CD4-positive, alpha-beta T cell treated with Interleukin-2 at 100 ng/mL for 4 hours (primary cell): ENCODE results near the gene SAT2.

Experiments
- DNase-seq: peaks from one replicate; pipeline ENCODE4 v3.0.0-alpha.2; 2020; ENCODE audit warnings: low spot score

Gene SAT2

GRCh38 chr17:7590743-7591142, 36.9 kb downstream of the SAT2 start:
- DNase-seq = no peak

GRCh38 chr17:7589891-7590691, 37.5 kb downstream of the SAT2 start, which contains the start of gene SOX15:
SOX15 (minus strand) TSS chr17:7590094; CDS start chr17:7589676, 418 bp downstream.
- DNase-seq = no peak

DNA sequence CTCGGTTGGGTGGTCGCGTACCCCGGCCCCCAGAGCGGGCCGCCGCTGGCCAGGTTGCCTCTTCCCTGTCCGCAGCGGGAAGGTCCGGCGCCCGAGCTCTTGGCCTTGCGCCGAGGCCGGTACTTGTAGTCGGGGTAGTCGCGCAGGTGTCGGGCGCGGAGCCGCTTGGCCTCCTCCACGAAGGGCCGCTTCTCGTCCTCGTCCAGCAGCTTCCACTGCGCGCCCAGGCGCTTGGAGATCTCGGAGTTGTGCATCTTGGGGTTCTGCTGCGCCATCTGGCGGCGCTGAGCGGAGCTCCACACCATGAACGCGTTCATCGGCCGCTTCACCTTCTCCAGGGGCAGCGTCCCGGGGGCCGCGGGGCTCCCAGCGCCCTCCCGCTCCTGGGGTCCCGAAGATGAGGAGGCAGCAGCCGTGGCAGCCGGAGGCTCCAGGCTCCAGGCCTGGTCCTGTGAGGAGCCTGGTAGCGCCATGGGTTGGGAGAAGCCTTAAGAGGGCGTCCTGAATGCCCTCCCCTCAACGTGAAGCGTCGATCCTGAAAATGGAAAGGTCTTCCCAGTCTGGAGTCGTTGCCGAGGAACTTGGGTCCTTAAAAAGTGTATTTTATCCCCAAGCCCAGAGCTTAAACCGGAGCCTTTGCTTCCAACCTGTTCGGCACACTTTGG, 38.3 kb downstream of the SAT2 start:
- DNase-seq = peak; percentile 71

GRCh38 chr17:7588553-7589203, 38.9 kb downstream of the SAT2 start:
- DNase-seq = no peak

DNA sequence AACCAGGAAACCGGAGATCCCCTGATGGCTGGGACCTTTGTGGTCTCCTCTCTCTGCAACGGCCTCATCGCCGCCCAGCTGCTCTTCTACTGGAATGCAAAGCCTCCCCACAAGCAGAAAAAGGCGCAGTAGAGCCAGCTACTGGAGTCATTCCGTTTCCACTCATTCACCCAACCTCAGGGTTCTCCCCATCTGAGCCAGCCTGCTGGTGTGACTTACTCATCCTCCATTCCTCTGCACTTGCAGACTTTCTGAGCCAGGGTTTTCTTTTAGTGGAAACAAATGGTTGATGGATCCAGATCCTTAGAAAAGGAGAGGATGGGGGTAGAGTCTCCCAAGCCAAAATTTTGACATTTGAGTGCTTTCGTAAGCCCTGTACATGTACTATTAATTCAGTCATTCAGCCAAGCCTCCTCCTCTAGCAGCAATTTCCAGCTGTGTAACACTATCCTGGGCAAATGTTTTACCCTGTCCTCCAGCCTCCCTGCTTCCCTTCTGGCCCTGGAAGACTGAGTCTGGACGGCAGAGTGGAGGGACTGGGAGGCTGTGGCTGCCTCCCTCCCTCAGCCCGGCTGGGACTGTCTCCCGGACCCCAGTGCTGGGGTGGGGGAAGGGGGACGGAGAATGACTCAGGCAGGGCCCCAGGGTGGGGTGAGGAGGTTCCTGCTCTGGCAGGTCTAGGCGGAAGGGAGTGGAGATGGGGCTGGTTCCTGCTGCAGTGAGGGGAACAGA, 40.0 kb downstream of the SAT2 start:
- no peak for DNase-seq

DNA sequence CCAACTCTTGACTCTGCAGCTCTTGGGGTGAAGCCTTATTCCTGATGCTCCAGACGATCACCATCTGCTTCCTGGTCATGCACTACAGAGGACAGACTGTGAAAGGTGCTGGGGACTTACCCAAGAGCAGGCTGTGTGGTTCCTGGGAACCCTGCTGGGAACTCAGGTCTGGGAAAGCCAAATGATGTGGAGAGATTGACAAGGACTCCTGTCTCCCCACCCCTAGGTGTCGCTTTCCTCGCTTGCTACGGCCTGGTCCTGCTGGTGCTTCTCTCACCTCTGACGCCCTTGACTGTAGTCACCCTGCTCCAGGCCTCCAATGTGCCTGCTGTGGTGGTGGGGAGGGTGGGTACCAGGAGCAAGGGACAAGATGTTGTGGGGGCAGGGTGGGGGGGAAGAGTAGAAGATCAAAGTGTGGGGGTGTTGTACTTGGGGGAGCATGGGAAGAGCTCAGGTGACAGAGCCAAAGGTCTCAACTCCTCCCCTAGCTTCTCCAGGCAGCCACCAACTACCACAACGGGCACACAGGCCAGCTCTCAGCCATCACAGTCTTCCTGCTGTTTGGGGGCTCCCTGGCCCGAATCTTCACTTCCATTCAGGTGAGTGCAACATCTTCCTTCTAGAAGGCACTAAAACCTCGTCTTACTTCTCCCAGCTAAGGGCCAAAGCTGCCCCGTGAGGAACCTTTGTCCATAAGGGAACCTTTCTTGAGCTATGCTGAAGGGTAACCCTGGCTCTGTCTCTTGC, 40.8 kb downstream of the SAT2 start:
- DNase-seq = no peak

DNA sequence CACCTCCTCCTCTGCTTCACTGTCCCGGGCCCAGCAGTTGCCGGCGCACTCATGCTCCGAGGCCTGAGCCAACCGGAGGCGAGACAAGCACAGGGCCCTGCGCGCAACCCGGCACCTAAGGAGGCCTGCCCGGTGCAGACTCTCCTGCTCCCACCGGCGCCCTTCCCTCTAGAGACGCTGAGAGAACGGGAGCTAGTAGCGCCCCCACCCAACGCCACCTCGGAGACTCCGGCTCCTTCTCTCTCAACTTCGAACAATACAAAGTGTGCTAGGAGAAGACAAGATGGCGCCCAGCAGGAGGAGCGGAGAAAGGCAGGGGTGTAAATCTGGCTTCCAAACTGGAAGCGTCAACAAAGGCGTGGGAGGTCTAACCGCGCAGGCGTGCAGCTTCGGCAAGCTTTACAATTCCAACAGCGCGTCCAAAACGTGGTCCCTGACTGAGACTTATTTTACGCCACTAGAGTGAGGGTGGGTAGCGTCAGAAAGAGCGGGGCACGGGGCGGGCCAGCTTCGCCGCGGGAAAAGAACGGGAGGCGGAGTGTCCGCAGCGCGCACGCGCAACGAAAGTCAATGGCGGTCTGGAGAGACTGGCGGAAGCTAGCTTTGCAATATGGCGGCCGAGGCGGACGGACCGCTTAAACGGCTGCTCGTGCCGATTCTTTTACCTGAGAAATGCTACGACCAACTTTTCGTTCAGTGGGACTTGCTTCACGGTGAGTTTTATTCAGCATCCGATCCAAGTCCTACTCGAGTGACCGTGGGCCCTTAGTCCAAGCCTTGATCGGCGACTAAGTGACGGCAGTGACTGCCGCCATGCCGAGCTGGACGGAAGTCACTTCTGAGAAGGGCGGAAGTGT, 44.1 kb downstream of the SAT2 start, which contains the start of gene MPDU1:
Gene MPDU1, plus strand, starts transcription at position 600 of the 857 bp plus-strand sequence. Its CDS starts 11 bp downstream, at position 611.
- DNase-seq = peak; percentile 96

DNA sequence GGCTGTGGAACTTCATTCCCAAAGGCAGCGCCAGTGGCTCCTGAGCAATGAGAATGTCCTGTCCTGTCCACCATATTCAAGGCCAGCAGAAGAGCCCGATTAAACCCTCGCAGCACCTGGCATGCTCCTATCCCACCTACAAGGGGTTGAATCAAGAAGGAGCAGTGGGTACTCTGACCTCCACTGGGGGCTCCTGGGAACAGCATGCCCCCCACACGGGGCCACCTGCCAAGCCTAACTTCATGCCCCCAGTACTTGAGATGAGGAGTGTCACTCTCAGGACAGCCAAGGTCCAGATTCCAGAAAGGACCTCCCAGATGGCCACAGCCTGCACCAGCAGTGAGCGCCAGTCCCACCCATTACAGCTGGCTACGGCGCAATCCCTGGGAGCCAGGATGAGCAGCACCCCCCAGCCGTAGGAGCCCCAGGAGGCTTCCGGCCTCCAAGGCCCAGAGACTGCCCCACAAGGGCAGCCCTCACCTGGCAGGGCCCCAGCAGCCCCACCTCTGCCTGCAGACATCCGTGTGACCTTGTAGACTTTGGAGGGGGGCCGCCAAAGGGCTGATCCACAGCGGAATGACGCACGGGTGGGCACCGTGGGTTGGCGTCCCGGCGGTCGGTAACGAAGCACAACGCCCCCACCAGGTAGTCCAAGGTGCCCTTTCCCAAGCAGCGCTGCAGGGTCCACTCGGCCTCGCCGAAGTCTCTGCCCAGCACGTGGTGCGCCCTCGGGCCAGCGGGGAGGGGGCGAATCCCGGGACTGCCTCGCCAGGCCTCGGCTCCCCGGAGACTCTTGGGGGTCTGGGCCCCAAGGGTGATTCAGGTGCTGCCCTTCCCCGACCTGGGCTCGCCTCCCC, 45.0 kb downstream of the SAT2 start:
- DNase-seq = no peak

GRCh38 chr17:7580604-7581575, 46.7 kb downstream of the SAT2 start:
- no peak for DNase-seq

DNA sequence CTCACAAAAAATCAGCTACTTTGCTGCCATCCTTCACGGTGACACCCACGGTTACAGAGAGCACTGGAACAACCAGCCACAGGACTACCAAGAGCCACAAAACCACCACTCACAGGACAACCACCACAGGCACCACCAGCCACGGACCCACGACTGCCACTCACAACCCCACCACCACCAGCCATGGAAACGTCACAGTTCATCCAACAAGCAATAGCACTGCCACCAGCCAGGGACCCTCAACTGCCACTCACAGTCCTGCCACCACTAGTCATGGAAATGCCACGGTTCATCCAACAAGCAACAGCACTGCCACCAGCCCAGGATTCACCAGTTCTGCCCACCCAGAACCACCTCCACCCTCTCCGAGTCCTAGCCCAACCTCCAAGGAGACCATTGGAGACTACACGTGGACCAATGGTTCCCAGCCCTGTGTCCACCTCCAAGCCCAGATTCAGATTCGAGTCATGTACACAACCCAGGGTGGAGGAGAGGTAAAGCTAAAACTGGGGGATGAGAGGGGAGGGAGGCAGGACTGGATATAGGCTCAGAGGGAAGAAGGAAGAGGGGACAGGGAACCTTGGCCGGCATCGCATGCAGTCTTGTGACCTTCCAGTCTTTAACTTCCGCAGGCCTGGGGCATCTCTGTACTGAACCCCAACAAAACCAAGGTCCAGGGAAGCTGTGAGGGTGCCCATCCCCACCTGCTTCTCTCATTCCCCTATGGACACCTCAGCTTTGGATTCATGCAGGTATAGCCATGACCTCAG, 47.6 kb downstream of the SAT2 start:
- no peak for DNase-seq

DNA sequence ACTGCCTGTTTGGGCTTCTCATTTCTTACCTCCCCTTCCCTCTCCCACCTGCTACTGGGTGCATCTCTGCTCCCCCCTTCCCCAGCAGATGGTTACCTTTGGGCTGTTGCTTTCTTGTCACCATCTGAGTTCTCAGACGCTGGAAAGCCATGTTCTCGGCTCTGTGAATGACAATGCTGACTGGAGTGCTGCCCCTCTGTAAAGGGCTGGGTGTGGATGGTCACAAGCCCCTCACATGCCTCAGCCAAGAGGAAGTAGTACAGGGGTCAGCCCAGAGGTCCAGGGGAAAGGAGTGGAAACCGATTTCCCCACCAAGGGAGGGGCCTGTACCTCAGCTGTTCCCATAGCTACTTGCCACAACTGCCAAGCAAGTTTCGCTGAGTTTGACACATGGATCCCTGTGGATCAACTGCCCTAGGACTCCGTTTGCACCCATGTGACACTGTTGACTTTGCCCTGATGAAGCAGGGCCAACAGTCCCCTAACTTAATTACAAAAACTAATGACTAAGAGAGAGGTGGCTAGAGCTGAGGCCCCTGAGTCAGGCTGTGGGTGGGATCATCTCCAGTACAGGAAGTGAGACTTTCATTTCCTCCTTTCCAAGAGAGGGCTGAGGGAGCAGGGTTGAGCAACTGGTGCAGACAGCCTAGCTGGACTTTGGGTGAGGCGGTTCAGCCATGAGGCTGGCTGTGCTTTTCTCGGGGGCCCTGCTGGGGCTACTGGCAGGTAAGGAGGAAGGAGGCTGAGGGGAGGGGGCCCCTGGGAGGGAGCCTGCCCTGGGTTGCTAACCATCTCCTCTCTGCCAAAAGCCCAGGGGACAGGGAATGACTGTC, 48.4 kb downstream of the SAT2 start, which contains the start of gene CD68:
Gene CD68, plus strand, starts transcription at position 638 of the 833 bp plus-strand sequence. Its CDS starts 40 bp downstream, at position 678.
- DNase-seq = peak; percentile 77

GRCh38 chr17:7577327-7578199, 50.1 kb downstream of the SAT2 start:
- no peak for DNase-seq

DNA sequence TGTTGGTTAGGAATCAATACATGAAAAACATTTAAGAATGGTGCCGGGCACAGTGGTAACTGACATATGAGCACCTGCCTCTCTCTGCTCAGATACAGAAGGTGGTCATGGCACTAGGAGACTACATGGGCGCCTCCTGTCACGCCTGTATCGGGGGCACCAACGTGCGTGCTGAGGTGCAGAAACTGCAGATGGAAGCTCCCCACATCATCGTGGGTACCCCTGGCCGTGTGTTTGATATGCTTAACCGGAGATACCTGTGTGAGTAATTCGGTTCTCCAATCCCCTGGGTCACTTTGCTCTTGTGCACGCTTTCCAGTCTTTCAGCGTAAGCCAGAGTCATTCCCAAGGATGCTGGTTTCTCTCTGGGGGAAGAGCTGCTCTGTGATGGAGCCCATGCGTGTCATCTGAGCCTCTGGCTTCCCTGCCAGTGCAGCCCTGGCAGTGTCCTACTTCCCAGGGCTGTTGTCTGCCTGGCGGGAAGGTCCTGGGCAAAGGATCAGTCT, 51.1 kb downstream of the SAT2 start:
- DNase-seq = no peak
